AG09309 (cell line): ENCODE results near the gene CBL.

Experiments
- DNase-seq: peaks from one replicate; pipeline ENCODE4 v3.0.0-alpha.2; 2010; ENCODE audit warnings: low read depth
- H3K4me3 ChIP-seq: 2 replicates; pipeline ENCODE4 v1.5.1; 2011; ENCODE audit warnings: mild to moderate bottlenecking, low read depth, low read length, moderate library complexity; ENCODE audit not compliant: control insufficient read depth
- TF ChIP-seq, protein P1 (sequence below): IDR thresholded peaks from 2 replicates; pipeline ENCODE4 v1.5.1; 2011; ENCODE audit warnings: mild to moderate bottlenecking, low read depth, low read length, inconsistent platforms; ENCODE audit not compliant: insufficient read depth, control insufficient read depth; ENCODE audit errors: missing control alignments

Gene CBL

DNA sequence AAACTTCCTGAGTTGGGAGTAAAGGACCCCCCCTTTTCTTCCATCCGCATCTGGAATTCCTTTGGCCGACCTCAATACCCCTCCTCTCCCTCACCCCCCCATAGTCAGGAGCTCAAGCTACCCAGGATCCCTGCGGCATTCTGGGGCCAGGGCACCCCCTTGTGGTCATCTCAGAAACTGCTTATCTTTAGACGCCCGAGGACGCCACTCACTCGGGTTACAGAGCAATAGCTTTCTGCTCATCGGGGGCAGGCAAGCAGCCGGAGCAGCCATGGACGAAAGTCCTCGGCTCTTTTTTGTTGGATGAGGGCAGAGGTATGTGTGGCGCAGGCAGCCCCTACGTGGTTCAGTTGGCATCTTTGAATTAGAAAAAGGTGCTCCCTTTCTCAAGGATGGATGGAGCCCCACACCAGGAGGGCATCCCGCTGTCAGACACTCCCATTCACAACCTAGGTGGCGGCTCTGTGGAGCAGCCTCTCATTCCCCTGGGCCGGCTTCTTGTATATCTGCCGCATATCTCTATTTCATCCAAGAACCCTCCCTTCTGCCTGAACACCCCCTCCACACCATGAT lies 132.3 kb downstream of the CBL start:
- TF ChIP-seq, protein P1, sequence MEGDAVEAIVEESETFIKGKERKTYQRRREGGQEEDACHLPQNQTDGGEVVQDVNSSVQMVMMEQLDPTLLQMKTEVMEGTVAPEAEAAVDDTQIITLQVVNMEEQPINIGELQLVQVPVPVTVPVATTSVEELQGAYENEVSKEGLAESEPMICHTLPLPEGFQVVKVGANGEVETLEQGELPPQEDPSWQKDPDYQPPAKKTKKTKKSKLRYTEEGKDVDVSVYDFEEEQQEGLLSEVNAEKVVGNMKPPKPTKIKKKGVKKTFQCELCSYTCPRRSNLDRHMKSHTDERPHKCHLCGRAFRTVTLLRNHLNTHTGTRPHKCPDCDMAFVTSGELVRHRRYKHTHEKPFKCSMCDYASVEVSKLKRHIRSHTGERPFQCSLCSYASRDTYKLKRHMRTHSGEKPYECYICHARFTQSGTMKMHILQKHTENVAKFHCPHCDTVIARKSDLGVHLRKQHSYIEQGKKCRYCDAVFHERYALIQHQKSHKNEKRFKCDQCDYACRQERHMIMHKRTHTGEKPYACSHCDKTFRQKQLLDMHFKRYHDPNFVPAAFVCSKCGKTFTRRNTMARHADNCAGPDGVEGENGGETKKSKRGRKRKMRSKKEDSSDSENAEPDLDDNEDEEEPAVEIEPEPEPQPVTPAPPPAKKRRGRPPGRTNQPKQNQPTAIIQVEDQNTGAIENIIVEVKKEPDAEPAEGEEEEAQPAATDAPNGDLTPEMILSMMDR = peak; percentile 89
- no peak overlapping the region; the same call in 1 of the 2 replicates for H3K4me3 ChIP-seq
- no peak for DNase-seq

DNA sequence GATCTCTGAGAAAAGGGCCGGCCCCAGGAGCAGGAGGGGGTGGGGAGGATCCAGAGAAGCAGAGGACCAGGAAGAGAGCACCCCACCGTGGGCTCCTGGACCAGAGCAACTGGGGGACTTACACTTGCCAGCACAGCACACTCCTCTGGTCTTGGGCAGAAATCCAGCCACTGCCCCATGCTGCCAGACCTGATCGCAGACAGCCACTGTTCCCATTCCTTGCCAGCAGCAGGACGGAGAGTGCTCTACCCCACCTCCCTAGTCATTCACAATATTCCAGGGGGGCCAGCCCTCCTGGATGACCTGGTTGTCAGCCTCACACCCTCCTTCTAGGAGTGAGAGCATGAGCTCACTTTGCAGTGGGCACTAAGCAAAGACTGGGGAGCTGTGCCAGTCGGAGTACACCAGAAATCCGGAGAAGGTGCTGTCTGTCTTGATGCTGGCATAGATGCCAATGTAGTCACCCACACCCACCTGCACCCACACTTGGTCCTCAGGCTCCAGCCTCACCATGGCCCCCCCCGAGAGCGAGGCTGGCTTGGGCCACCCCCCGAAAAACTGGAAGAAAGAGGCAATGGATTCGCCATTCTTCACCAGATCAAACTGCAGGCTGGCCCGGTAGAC lies 132.9 kb downstream of the CBL start:
- H3K4me3 ChIP-seq = peak overlapping the region; percentile 9; the same call in 1 of the 2 replicates
- TF ChIP-seq, protein P1 = no peak
- DNase-seq = no peak

DNA sequence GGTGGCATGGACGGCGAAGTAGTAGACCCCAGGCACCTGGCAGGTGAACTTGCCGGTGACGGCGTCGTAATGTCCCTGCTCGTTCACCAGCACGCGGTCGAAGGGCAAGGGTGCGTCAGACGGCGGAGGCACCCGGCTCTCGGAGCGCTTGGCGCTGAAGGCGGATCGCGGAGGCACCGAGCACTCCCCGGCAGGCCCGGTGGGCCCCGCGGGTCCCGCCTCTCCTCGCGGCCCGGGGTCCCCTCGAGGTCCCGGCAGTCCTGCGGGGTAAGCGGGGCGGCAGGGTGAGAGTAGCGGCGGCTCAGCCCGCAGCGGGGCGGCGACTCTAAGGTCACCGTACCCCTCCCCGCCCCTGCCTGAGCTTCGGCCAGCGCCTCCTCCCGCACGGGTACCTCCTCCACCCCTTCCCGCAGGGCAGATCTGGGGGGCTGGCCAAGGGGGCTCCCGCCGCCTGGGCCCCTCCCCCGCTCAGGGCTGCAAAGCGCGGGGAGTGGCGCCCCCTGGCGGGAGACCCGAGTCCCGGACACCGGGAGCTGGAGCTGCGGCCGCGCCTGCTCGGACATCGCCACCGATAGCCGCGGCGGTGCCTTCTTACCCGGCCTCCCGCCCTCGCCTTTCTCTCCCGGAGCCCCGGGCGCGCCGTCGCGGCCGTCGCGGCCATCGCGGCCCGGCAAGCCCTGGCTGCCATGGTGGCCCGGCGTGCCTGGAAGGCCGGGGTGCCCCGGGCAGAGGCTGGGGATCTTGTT lies 133.6 kb downstream of the CBL start:
- TF ChIP-seq, protein P1 = peak; percentile 71
- peak overlapping the region; percentile 53 for H3K4me3 ChIP-seq
- DNase-seq = no peak

DNA sequence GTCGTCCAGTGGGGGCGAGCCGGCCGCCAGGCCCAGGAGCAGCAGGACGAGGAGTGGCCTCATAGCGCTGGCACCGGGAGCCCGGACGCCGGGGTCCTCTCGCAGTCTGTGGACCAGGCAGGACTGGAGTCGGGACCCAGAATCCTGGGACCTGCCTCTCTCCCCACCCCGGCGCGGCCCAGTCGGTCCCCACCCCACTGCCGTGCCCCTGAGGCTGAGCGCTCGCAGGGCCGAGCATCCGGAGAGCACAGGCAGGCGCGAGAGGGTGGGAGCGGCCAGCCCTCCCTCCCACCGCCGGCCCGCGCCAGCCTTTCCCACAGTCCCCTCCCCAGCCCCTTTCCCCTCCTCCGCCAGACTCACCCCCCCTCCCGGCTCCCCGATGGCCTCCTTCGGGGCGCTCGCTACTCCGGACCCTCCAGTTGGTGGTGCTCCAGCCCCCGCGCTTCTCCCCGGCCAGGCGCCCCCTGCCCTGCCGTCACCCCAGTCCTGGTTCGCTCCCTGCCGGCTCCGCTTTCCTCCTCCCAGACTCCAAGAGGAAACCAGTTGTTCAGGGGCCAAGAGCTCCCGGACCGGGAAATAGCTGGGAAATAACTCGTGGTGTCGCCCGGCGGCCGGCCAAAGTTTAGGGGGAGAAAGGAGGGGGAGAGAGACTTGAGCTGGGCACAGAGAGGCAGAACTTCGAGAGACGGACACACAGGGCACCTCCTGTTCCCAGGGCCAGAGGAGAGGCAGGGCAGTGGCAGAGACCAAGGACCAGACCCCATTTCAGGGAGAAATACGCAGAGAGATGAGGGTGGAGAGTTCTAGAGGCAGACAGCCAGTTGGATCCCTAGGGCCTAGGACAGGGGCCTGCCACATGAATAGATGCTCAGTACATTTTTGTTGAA lies 134.4 kb downstream of the CBL start, which contains the start of gene C1QTNF5:
Gene C1QTNF5 (minus strand): TSS at position 549 of the 887 bp plus-strand sequence. CDS start 486 bp downstream, at position 63.
- no peak for DNase-seq
- TF ChIP-seq, protein P1 = no peak
- peak within 1 kb of the TSS; percentile 53 for H3K4me3 ChIP-seq

DNA sequence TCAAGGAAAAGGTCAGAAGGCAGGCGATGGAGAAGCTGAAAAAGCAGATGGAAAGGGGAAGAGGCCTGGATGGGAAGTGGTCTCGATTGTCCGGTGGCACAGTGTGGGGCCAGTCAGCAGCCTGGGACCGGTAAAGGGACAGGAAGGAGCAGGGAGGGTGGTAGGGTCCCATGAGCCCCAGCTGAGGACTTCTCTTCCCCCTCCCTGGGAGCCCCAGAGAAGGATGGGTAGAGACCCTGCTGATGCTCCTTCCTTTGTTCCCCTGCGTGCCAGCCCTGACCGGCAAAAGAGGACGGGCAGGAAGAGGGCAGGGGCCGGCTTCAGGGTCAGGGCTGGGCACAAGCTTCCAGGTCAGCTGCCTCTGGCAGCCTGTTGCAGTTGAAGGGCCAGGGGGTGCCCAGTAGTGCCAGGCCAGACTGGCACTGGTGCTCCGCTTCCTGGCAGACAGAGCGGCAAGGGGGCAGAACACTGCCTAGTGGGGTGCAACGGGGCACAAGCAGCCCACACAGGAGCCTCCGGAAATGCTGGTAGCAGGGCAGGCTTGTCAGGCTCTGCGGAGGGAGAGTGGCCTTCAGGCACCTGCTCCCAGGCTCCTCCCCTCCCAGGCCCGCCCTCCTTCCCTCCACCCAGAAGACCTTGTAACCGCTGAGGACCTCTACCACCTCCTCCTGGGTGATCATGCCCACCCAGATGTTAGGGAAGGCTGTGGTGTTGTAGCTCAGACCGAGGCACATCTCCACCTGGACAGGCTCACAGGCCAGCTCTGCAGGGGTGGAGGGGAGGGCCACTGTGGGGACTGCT lies 135.3 kb downstream of the CBL start:
- TF ChIP-seq, protein P1 = no peak
- DNase-seq = no peak
- no peak overlapping the region for H3K4me3 ChIP-seq
